Glutamatergic neuron (in vitro differentiated cells): Measurements from ENCODE around the gene AK1. TPM values are rescaled to one million over a fixed set of nuclear protein-coding genes. Genes with fewer than 3 reads are reported as not detected.

Experiments
- DNase-seq: peaks from one replicate; pipeline ENCODE4 v3.0.0; 2022
- H3K27ac Mint-ChIP-seq: one replicate; pipeline ENCODE4 v1.8.0; 2020; ENCODE audit warnings: mild to moderate bottlenecking, mixed read lengths, inconsistent platforms; ENCODE audit not compliant: unreplicated experiment
- H3K27me3 Mint-ChIP-seq: one replicate; pipeline ENCODE4 v1.8.0; 2020; ENCODE audit warnings: mild to moderate bottlenecking, moderate library complexity, mixed read lengths, inconsistent platforms; ENCODE audit not compliant: unreplicated experiment
- H3K36me3 Mint-ChIP-seq: one replicate; pipeline ENCODE4 v1.8.0; 2020; ENCODE audit warnings: mild to moderate bottlenecking, mixed read lengths, inconsistent platforms; ENCODE audit not compliant: unreplicated experiment
- H3K4me1 Mint-ChIP-seq: one replicate; pipeline ENCODE4 v1.8.0; 2020; ENCODE audit warnings: mild to moderate bottlenecking, low read depth, mixed read lengths, inconsistent platforms; ENCODE audit not compliant: unreplicated experiment
- H3K4me3 Mint-ChIP-seq: one replicate; pipeline ENCODE4 v1.8.0; 2020; ENCODE audit warnings: mild to moderate bottlenecking, mixed read lengths, inconsistent platforms; ENCODE audit not compliant: unreplicated experiment
- H3K9me3 Mint-ChIP-seq: one replicate; pipeline ENCODE4 v1.8.0; 2020; ENCODE audit warnings: mild to moderate bottlenecking, moderate library complexity, mixed read lengths, inconsistent platforms; ENCODE audit not compliant: unreplicated experiment
- CTCF ChIP-seq: fragments of 200-600 bp; sonication (generic); IDR thresholded peaks from one replicate; pipeline ENCODE4 v1.5.0; 2021; ENCODE audit not compliant: partially characterized antibody, unreplicated experiment
- total RNA-seq: library from RNA; stranded (reverse); fragmentation: NEBNext Ultra II Directional; extraction: Animal tissue kit (Norgen Biotek cat#: 25700); gene quantifications from one replicate; pipeline ENCODE4 v1.2.1, GENCODE V29; 2021; ENCODE audit not compliant: unreplicated experiment

Gene AK1
- total RNA-seq, 1 donor from 2014 or later = 121 TPM

GRCh38 chr9:127904561-127905003, 27.1 kb upstream of the AK1 start:
- H3K27me3 Mint-ChIP-seq = no peaks in the 10 kb centered on the region
- DNase-seq = no peak
- TF ChIP-seq CTCF = no peak
- no peak overlapping the region for H3K4me3 Mint-ChIP-seq
- H3K4me1 Mint-ChIP-seq = peaks cover 3% of the 10 kb centered on the region
- peaks cover 3% of the 10 kb centered on the region for H3K9me3 Mint-ChIP-seq
- H3K27ac Mint-ChIP-seq = no peak overlapping the region
- H3K36me3 Mint-ChIP-seq = no peaks in the 10 kb centered on the region

GRCh38 chr9:127903557-127904475, 26.3 kb upstream of the AK1 start:
- Mint-ChIP-seq H3K4me3 (no peak overlapping the region), H3K9me3 (peaks cover 3% of the 10 kb centered on the region), H3K27me3 (no peaks in the 10 kb centered on the region), H3K4me1 (peaks cover 3% of the 10 kb centered on the region), H3K27ac (no peak overlapping the region), H3K36me3 (no peaks in the 10 kb centered on the region)
- TF ChIP-seq CTCF = no peak
- DNase-seq = peak; percentile 60

- DNase-seq = peak; percentile 80
- TF ChIP-seq CTCF = no peak
- peaks cover 1% of the 10 kb centered on the region for H3K36me3 Mint-ChIP-seq
- peak within 1 kb of the TSS; percentile 85 for H3K4me3 Mint-ChIP-seq
- H3K27ac Mint-ChIP-seq = peak within 1 kb of the TSS; percentile 38
- H3K4me1 Mint-ChIP-seq = peaks cover 1% of the 10 kb centered on the region
- H3K27me3 Mint-ChIP-seq = peaks cover 3% of the 10 kb centered on the region
- H3K9me3 Mint-ChIP-seq = peaks cover 5% of the 10 kb centered on the region
Observed at GRCh38 chr9:127899128-127899943, 21.9 kb upstream of the AK1 start, which contains the start of gene ST6GALNAC6. TSS of gene ST6GALNAC6 (minus strand) at chr9:127899603. CDS start at chr9:127897981, 1,622 bp downstream.

- Mint-ChIP-seq H3K36me3 (peaks cover 9% of the 10 kb centered on the region), H3K27ac (peak overlapping the region; percentile 38), H3K27me3 (peaks cover 3% of the 10 kb centered on the region), H3K4me1 (peaks cover 1% of the 10 kb centered on the region), H3K4me3 (peak overlapping the region; percentile 85), H3K9me3 (peaks cover 5% of the 10 kb centered on the region)
- DNase-seq = no peak
- TF ChIP-seq CTCF = no peak
Observed at GRCh38 chr9:127898433-127899127, 21.1 kb upstream of the AK1 start.
